ENCODE measurements around the gene DGKD. TPM values are rescaled to one million over a fixed set of nuclear protein-coding genes. Genes with fewer than 3 reads are reported as not detected.

The DGKD gene
- total and polyA plus RNA-seq, 5 donors from 2014 or later: 11.3 to 161 (median 11.5) TPM

- Mint-ChIP-seq H3K4me1 (no peaks in the 10 kb centered on the region), H3K27me3 (no peaks in the 10 kb centered on the region), H3K4me3 (no peak overlapping the region), H3K9me3 (no peaks in the 10 kb centered on the region), H3K27ac (no peak overlapping the region), H3K36me3 (peaks cover 32% of the 10 kb centered on the region)
- Histone ChIP-seq H3K4me3 (ENCODE audit: low read depth, low read length) (no peak overlapping the region), H3K27ac (ENCODE audit: insufficient read depth, low read length, poor library complexity, severe bottlenecking) (no peak overlapping the region), H3K9me3 (ENCODE audit: control insufficient read depth in 2 of 2, low read length in 2 of 2) (no peaks in the 10 kb centered on the region), H3K36me3 (ENCODE audit: control insufficient read depth, insufficient read depth, low read length) (peaks cover 25% of the 10 kb centered on the region), H3K27me3 (ENCODE audit: control insufficient read depth, insufficient read depth, low read length) (no peaks in the 10 kb centered on the region), H3K4me1 (ENCODE audit: control insufficient read depth, insufficient read depth, low read length, poor library complexity, severe bottlenecking) (no peaks in the 10 kb centered on the region)
- no peak for ATAC-seq (ENCODE audit: low read depth in 2 of 2)
- DNase-seq: no peak
Measured at GRCh38 chr2:233489666-233490065, 135.4 kb downstream of the DGKD start.

GRCh38 chr2:233490831-233491230 lies 136.5 kb downstream of the DGKD start:
- H3K36me3 ChIP-seq (ENCODE audit: control insufficient read depth, insufficient read depth, low read length): peaks cover 19% of the 10 kb centered on the region
- no peak overlapping the region for H3K27ac Mint-ChIP-seq
- H3K36me3 Mint-ChIP-seq: peaks cover 22% of the 10 kb centered on the region
- H3K9me3 Mint-ChIP-seq: no peaks in the 10 kb centered on the region
- H3K9me3 ChIP-seq (ENCODE audit: control insufficient read depth in 2 of 2, low read length in 2 of 2): no peaks in the 10 kb centered on the region
- no peaks in the 10 kb centered on the region for H3K27me3 Mint-ChIP-seq
- H3K27ac ChIP-seq (ENCODE audit: insufficient read depth, low read length, poor library complexity, severe bottlenecking): no peak overlapping the region
- no peak overlapping the region for H3K4me3 ChIP-seq (ENCODE audit: low read depth, low read length)
- ATAC-seq (ENCODE audit: low read depth in 2 of 2) (no peak), DNase-seq (no peak)
- H3K4me1 Mint-ChIP-seq: no peaks in the 10 kb centered on the region
- no peak overlapping the region for H3K4me3 Mint-ChIP-seq
- H3K27me3 ChIP-seq (ENCODE audit: control insufficient read depth, insufficient read depth, low read length): no peaks in the 10 kb centered on the region
- H3K4me1 ChIP-seq (ENCODE audit: control insufficient read depth, insufficient read depth, low read length, poor library complexity, severe bottlenecking): no peaks in the 10 kb centered on the region

GRCh38 chr2:233491326-233491725 lies 137.0 kb downstream of the DGKD start:
- no peak for ATAC-seq (ENCODE audit: low read depth in 2 of 2)
- Histone ChIP-seq H3K9me3 (ENCODE audit: control insufficient read depth in 2 of 2, low read length in 2 of 2) (no peaks in the 10 kb centered on the region), H3K27ac (ENCODE audit: insufficient read depth, low read length, poor library complexity, severe bottlenecking) (no peak overlapping the region), H3K4me1 (ENCODE audit: control insufficient read depth, insufficient read depth, low read length, poor library complexity, severe bottlenecking) (no peaks in the 10 kb centered on the region), H3K4me3 (ENCODE audit: low read depth, low read length) (no peak overlapping the region), H3K27me3 (ENCODE audit: control insufficient read depth, insufficient read depth, low read length) (no peaks in the 10 kb centered on the region), H3K36me3 (ENCODE audit: control insufficient read depth, insufficient read depth, low read length) (peaks cover 19% of the 10 kb centered on the region)
- no peak overlapping the region for H3K27ac Mint-ChIP-seq
- no peak for DNase-seq
- H3K4me3 Mint-ChIP-seq: no peak overlapping the region
- H3K27me3 Mint-ChIP-seq: no peaks in the 10 kb centered on the region
- H3K9me3 Mint-ChIP-seq: no peaks in the 10 kb centered on the region
- H3K36me3 Mint-ChIP-seq: peaks cover 18% of the 10 kb centered on the region
- H3K4me1 Mint-ChIP-seq: no peaks in the 10 kb centered on the region

GRCh38 chr2:233492078-233492477 lies 137.8 kb downstream of the DGKD start:
- peaks cover 19% of the 10 kb centered on the region for H3K36me3 ChIP-seq (ENCODE audit: control insufficient read depth, insufficient read depth, low read length)
- Mint-ChIP-seq H3K9me3 (peaks cover 0 to 2% (median 0%) of the 10 kb centered on the region in 7 donors), H3K27me3 (no peaks in the 10 kb centered on the region), H3K4me3 (no peak overlapping the region), H3K4me1 (no peaks in the 10 kb centered on the region), H3K36me3 (peaks cover 19% of the 10 kb centered on the region), H3K27ac (no peak overlapping the region)
- DNase-seq (no peak), ATAC-seq (ENCODE audit: low read depth in 2 of 2) (no peak)
- H3K9me3 ChIP-seq (ENCODE audit: control insufficient read depth in 2 of 2, low read length in 2 of 2): no peaks in the 10 kb centered on the region
- H3K27ac ChIP-seq (ENCODE audit: insufficient read depth, low read length, poor library complexity, severe bottlenecking): no peak overlapping the region
- no peaks in the 10 kb centered on the region for H3K4me1 ChIP-seq (ENCODE audit: control insufficient read depth, insufficient read depth, low read length, poor library complexity, severe bottlenecking)
- H3K27me3 ChIP-seq (ENCODE audit: control insufficient read depth, insufficient read depth, low read length): no peaks in the 10 kb centered on the region
- H3K4me3 ChIP-seq (ENCODE audit: low read depth, low read length): no peak overlapping the region

- peaks cover 18% of the 10 kb centered on the region for H3K36me3 ChIP-seq (ENCODE audit: control insufficient read depth, insufficient read depth, low read length)
- H3K27me3 ChIP-seq (ENCODE audit: control insufficient read depth, insufficient read depth, low read length): no peaks in the 10 kb centered on the region
- Mint-ChIP-seq H3K27me3 (no peaks in the 10 kb centered on the region), H3K36me3 (peaks cover 22% of the 10 kb centered on the region), H3K27ac (no peak overlapping the region), H3K9me3 (peaks cover 0 to 2% (median 0%) of the 10 kb centered on the region in 7 donors), H3K4me1 (no peaks in the 10 kb centered on the region), H3K4me3 (no peak overlapping the region)
- H3K27ac ChIP-seq (ENCODE audit: insufficient read depth, low read length, poor library complexity, severe bottlenecking): no peak overlapping the region
- ATAC-seq (ENCODE audit: low read depth in 2 of 2): no peak
- DNase-seq: no peak
- no peaks in the 10 kb centered on the region for H3K4me1 ChIP-seq (ENCODE audit: control insufficient read depth, insufficient read depth, low read length, poor library complexity, severe bottlenecking)
- H3K4me3 ChIP-seq (ENCODE audit: low read depth, low read length): no peak overlapping the region
- H3K9me3 ChIP-seq (ENCODE audit: control insufficient read depth in 2 of 2, low read length in 2 of 2): no peaks in the 10 kb centered on the region
Measured at GRCh38 chr2:233492751-233493150, 138.5 kb downstream of the DGKD start.

- Histone ChIP-seq H3K36me3 (ENCODE audit: control insufficient read depth, insufficient read depth, low read length) (peaks cover 10% of the 10 kb centered on the region), H3K9me3 (ENCODE audit: control insufficient read depth in 2 of 2, low read length in 2 of 2) (no peaks in the 10 kb centered on the region), H3K27me3 (ENCODE audit: control insufficient read depth, insufficient read depth, low read length) (no peaks in the 10 kb centered on the region), H3K27ac (ENCODE audit: insufficient read depth, low read length, poor library complexity, severe bottlenecking) (no peak overlapping the region), H3K4me1 (ENCODE audit: control insufficient read depth, insufficient read depth, low read length, poor library complexity, severe bottlenecking) (no peaks in the 10 kb centered on the region), H3K4me3 (ENCODE audit: low read depth, low read length) (no peak overlapping the region)
- Mint-ChIP-seq H3K36me3 (peaks cover 25% of the 10 kb centered on the region), H3K27me3 (no peaks in the 10 kb centered on the region), H3K4me1 (no peaks in the 10 kb centered on the region), H3K27ac (no peak overlapping the region), H3K9me3 (peaks cover 0 to 2% (median 0%) of the 10 kb centered on the region in 7 donors), H3K4me3 (no peak overlapping the region)
- ATAC-seq (ENCODE audit: low read depth in 2 of 2): no peak
- no peak for DNase-seq
Measured at GRCh38 chr2:233495503-233496496, 141.5 kb downstream of the DGKD start.

GRCh38 chr2:233497692-233498091 lies 143.4 kb downstream of the DGKD start:
- H3K4me1 ChIP-seq (ENCODE audit: control insufficient read depth, insufficient read depth, low read length, poor library complexity, severe bottlenecking): no peaks in the 10 kb centered on the region
- Mint-ChIP-seq H3K4me3 (no peak overlapping the region), H3K27me3 (no peaks in the 10 kb centered on the region), H3K4me1 (peaks cover 0 to 5% (median 1%) of the 10 kb centered on the region in 4 donors), H3K27ac (peak overlapping the region in 1 of 3 donors; percentile 44), H3K36me3 (peaks cover 37% of the 10 kb centered on the region), H3K9me3 (peaks cover 1 to 12% (median 9%) of the 10 kb centered on the region in 7 donors)
- H3K27ac ChIP-seq (ENCODE audit: insufficient read depth, low read length, poor library complexity, severe bottlenecking): no peak overlapping the region
- H3K4me3 ChIP-seq (ENCODE audit: low read depth, low read length): no peak overlapping the region
- H3K27me3 ChIP-seq (ENCODE audit: control insufficient read depth, insufficient read depth, low read length): no peaks in the 10 kb centered on the region
- ATAC-seq (ENCODE audit: low read depth in 2 of 2) (no peak), DNase-seq (no peak)
- H3K9me3 ChIP-seq (ENCODE audit: control insufficient read depth in 2 of 2, low read length in 2 of 2): peaks cover 3% of the 10 kb centered on the region in 2 experiments
- peaks cover 5% of the 10 kb centered on the region for H3K36me3 ChIP-seq (ENCODE audit: control insufficient read depth, insufficient read depth, low read length)

Data from CD4-positive, CD25-positive, alpha-beta regulatory T cell (primary cell).